ENCODE data around the gene DIPK2A.

Gene DIPK2A

GRCh38 chr3:143988306-143988705, 16.7 kb downstream of the DIPK2A start:
- DNase-seq (ENCODE audit: low spot score in 2 of 2): no peak
- peaks cover 34% of the 10 kb centered on the region for H3K36me3 ChIP-seq (replicated peaks)
- in situ Hi-C loops (cut with MboI; ENCODE audit: low sequenced_read_pairs): no loop called here
- H3K9me3 ChIP-seq: no peaks in the 10 kb centered on the region
- H3K4me3 ChIP-seq: no peak overlapping the region
- H3K4me1 ChIP-seq: peaks cover 10% of the 10 kb centered on the region
- no peaks in the 10 kb centered on the region for H3K27me3 ChIP-seq (ENCODE audit: low read depth)

- H3K27me3 ChIP-seq (ENCODE audit: low read depth): no peaks in the 10 kb centered on the region
- H3K9me3 ChIP-seq: no peaks in the 10 kb centered on the region
- in situ Hi-C loops (cut with MboI; ENCODE audit: low sequenced_read_pairs): no loop called here
- H3K4me3 ChIP-seq: no peak overlapping the region
- H3K4me1 ChIP-seq: peaks cover under 1% of the 10 kb centered on the region; the same call in 1 of the 2 replicates
- peaks cover 26% of the 10 kb centered on the region for H3K36me3 ChIP-seq (replicated peaks)
- DNase-seq (ENCODE audit: low spot score in 2 of 2): no peak
Observed at GRCh38 chr3:143989461-143989860, 17.8 kb downstream of the DIPK2A start.

GRCh38 chr3:143991713-143992112, 20.1 kb downstream of the DIPK2A start:
- Histone ChIP-seq H3K27me3 (ENCODE audit: low read depth) (no peaks in the 10 kb centered on the region), H3K36me3 (replicated peaks) (peaks cover 26% of the 10 kb centered on the region), H3K9me3 (no peaks in the 10 kb centered on the region), H3K4me1 (no peaks in the 10 kb centered on the region), H3K4me3 (no peak overlapping the region)
- in situ Hi-C loops (cut with MboI; ENCODE audit: low sequenced_read_pairs): no loop called here
- DNase-seq (ENCODE audit: low spot score in 2 of 2): no peak

GRCh38 chr3:143998266-143998665, 26.6 kb downstream of the DIPK2A start:
- Histone ChIP-seq H3K36me3 (replicated peaks) (no peaks in the 10 kb centered on the region; the same call in 1 of the 2 replicates), H3K4me1 (no peaks in the 10 kb centered on the region), H3K9me3 (no peaks in the 10 kb centered on the region), H3K27me3 (ENCODE audit: low read depth) (no peaks in the 10 kb centered on the region), H3K4me3 (no peak overlapping the region)
- in situ Hi-C loops (cut with MboI; ENCODE audit: low sequenced_read_pairs): no loop called here
- no peak for DNase-seq (ENCODE audit: low spot score in 2 of 2)

- in situ Hi-C loops (cut with MboI; ENCODE audit: low sequenced_read_pairs): no loop called here
- no peaks in the 10 kb centered on the region for H3K9me3 ChIP-seq
- H3K4me3 ChIP-seq: no peak overlapping the region
- H3K36me3 ChIP-seq (replicated peaks): no peaks in the 10 kb centered on the region
- H3K4me1 ChIP-seq: no peaks in the 10 kb centered on the region; the same call in 1 of the 2 replicates
- no peak for DNase-seq (ENCODE audit: low spot score in 2 of 2)
- H3K27me3 ChIP-seq (ENCODE audit: low read depth): no peaks in the 10 kb centered on the region
Observed at GRCh38 chr3:144003051-144003450, 31.4 kb downstream of the DIPK2A start.

GRCh38 chr3:144010371-144010770, 38.7 kb downstream of the DIPK2A start:
- no peaks in the 10 kb centered on the region; the same call in 1 of the 2 replicates for H3K4me1 ChIP-seq
- in situ Hi-C loops (cut with MboI; ENCODE audit: low sequenced_read_pairs): no loop called here
- no peaks in the 10 kb centered on the region for H3K36me3 ChIP-seq (replicated peaks)
- no peak overlapping the region for H3K4me3 ChIP-seq
- DNase-seq (ENCODE audit: low spot score in 2 of 2): no peak
- no peaks in the 10 kb centered on the region for H3K9me3 ChIP-seq
- H3K27me3 ChIP-seq (ENCODE audit: low read depth): no peaks in the 10 kb centered on the region

- no peaks in the 10 kb centered on the region for H3K27me3 ChIP-seq (ENCODE audit: low read depth)
- H3K4me3 ChIP-seq: no peak overlapping the region
- in situ Hi-C loops (cut with MboI; ENCODE audit: low sequenced_read_pairs): no loop called here
- no peaks in the 10 kb centered on the region for H3K9me3 ChIP-seq
- H3K4me1 ChIP-seq: no peaks in the 10 kb centered on the region; the same call in 1 of the 2 replicates
- DNase-seq (ENCODE audit: low spot score in 2 of 2): no peak
- no peaks in the 10 kb centered on the region for H3K36me3 ChIP-seq (replicated peaks)
Observed at GRCh38 chr3:144011251-144011799, 39.7 kb downstream of the DIPK2A start.

- in situ Hi-C loops (cut with MboI; ENCODE audit: low sequenced_read_pairs): no loop called here
- Histone ChIP-seq H3K36me3 (replicated peaks) (no peaks in the 10 kb centered on the region), H3K9me3 (no peaks in the 10 kb centered on the region), H3K4me1 (no peaks in the 10 kb centered on the region), H3K27me3 (ENCODE audit: low read depth) (no peaks in the 10 kb centered on the region), H3K4me3 (no peak overlapping the region)
- no peak for DNase-seq (ENCODE audit: low spot score in 2 of 2)
Observed at GRCh38 chr3:144015133-144015532, 43.5 kb downstream of the DIPK2A start.

GRCh38 chr3:144018776-144019175, 47.2 kb downstream of the DIPK2A start:
- H3K27me3 ChIP-seq (ENCODE audit: low read depth): no peaks in the 10 kb centered on the region
- DNase-seq (ENCODE audit: low spot score in 2 of 2): no peak
- H3K4me1 ChIP-seq: no peaks in the 10 kb centered on the region
- H3K36me3 ChIP-seq (replicated peaks): no peaks in the 10 kb centered on the region
- H3K9me3 ChIP-seq: no peaks in the 10 kb centered on the region
- no peak overlapping the region for H3K4me3 ChIP-seq
- in situ Hi-C loops (cut with MboI; ENCODE audit: low sequenced_read_pairs): no loop called here
